HG02759 (cell line): ENCODE measurements around the gene AQP6.
A peak's percentile ranks its signal among the peaks of the same experiment; 100 is the strongest.

Experiments used
- ATAC-seq: cut with Tn5 transposase; IDR thresholded peaks from one replicate; pipeline ENCODE4 v1.9.1; 2021; ENCODE audit warnings: mild to moderate bottlenecking, moderate library complexity; ENCODE audit not compliant: unreplicated experiment

The AQP6 gene

DNA sequence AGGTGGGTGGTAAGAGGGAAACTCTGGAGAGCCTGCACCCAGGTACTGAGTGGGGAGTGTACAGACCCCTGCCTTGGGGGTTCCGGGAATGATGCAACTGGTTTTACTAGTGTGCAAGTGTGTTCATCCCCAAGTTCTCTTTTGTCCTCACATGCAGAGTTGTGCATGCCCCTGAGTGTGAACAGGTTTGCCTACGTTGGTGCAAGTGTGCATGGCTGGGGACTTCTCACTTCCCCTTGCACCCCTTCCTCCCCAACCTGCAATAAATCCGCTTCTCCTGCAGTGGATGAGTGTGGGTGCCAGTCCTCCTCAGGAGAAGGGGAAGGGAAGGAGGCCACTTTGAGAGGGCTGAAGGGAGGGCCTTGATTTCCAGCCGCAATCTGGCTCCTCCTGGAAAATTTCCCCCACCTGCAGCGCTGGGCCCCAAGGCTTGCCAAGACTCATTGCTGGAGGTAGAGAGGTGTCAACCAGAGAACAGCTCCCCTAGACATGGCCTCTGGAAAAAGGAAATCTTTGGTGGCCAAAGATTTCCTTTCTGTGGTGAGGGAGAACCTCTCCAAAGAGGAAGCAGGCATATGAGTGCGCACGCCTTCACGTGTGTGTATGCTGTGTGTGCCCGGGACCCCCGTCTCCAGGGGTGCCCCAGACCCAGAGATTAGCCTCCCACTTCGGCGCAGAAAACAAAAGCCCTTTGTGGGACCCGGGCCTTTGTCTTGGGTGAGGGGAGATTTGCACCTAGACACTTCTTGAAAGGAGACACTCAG lies 16.7 kb upstream of the AQP6 start:
- no peak for ATAC-seq

DNA sequence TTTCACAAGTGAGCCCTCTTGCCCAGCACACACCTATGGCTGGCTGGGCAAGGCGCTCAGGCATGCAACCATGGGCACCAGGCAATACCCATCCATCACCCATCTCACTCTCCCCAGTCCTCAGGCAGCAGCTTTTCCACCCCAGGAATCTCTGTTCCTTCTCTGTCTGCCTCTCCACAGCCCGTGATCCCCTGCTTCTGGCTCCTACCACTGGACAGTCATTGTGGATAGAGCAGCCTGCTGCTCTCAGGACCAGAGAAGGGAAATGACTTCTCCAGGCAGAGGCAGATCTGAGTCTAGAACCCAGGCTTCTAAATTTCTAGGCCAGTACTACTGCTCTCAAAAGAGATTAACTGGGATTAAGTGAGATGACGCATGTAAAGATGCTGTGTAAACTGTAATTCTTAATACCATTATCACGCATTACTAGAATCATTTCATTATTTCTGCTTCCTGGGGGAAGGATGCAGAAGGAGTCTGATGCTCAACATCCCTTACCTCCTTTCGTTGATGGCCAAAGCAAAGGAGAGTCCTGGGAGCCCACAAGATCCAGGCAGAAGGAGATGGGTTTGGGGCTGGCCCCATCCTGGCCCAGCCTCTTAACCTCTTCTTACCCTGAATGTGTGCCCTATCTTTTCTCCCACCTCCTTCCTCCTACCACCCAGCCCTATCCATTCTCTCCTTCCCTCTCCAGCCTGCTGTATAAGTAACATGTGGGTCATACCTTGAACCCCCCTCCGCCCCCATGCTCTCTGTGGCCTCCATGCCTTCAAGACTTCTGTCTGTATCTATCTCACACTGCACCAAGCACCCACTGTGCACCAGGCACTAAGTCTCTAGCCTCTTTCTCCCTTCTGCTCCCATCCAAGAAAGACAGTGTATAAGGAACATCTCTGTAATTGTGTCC lies 15.8 kb upstream of the AQP6 start:
- ATAC-seq = no peak

DNA sequence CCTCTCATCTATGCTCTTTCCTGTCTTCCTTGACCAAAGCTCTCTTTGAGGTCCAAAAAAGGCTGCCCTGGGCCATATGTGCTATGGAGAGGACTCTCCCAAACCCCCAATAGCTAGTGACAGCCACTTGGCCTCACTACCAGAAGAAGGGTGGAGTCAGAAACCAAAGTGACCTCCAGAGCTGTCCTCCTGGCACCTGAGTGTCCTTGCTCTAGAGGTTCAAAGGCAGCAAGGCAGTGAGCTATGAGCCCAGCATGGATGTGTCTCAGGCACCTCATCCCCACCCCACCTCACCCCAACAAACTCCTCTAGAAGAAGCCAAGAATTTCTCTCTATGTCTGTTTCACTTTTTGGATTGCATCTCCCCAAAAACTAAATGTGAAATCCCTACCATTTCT lies 15.2 kb upstream of the AQP6 start:
- ATAC-seq = no peak

DNA sequence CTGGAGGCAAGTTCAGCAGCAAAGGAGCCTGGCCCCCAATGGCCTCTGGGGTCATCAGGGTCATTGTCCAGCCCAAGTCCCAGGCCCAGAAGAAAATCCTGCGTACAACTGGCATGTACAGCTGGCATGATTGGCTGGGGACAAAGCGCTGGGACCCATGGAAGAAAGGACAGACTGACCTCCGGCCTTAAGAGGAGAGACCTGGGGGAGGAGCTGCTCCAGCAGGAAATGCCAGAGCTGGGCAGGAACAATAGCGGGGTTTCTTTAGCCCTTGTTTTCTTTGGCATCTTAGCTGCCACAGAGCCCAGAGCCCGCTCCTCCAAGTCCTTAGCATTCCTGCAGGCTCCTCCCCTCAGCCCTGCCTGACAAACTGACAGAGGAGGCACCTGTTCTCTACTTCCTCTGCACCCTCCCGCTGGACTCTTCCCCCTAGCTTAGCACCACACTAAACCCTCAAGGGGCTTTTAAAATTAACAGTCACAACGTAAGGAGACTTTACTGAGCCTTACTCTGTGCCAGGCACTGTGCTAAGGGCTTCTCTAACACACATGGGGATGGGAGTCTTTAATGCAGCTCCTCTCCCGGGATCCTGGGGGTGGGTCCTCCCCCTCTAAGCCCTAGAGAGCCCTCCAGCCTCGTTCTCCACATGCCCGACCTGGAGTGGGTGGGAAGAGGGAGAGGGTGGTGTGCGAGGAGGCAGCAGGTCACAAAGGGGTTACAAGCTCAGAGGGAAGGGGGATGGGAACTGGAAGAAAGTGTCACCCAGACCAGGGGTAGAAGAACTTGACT lies 12.9 kb upstream of the AQP6 start:
- ATAC-seq = no peak

DNA sequence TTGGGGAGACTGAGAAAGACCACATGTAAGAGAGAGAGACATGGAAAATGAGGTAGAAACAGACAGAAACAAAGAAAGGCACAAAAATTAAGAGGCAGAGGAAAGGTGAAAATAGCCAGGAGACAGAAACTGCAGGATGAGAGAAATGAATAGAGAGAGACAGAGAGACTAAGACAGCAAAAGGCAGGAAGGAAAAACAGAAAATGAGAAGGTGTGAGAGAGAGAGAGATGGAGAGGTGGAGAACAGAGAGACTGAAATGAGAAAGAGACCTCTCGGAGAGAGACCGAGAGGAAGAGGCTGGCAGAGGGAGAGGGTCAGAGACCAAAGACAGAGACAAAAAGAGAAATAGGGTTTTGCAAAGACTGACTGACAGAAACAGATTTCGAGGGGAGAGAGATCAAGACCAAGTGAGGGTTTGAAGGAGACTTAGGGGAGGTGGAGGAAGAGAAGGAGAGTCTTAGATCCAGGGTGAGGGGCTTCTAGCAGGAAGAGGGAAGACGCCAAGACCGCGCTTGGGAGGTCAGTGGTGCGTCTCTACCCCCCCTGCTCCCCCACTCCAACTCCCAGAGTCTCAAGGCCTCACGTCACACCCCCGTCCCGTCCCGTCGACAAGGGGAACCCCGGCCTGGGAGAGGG lies 12.2 kb upstream of the AQP6 start:
- ATAC-seq = no peak

DNA sequence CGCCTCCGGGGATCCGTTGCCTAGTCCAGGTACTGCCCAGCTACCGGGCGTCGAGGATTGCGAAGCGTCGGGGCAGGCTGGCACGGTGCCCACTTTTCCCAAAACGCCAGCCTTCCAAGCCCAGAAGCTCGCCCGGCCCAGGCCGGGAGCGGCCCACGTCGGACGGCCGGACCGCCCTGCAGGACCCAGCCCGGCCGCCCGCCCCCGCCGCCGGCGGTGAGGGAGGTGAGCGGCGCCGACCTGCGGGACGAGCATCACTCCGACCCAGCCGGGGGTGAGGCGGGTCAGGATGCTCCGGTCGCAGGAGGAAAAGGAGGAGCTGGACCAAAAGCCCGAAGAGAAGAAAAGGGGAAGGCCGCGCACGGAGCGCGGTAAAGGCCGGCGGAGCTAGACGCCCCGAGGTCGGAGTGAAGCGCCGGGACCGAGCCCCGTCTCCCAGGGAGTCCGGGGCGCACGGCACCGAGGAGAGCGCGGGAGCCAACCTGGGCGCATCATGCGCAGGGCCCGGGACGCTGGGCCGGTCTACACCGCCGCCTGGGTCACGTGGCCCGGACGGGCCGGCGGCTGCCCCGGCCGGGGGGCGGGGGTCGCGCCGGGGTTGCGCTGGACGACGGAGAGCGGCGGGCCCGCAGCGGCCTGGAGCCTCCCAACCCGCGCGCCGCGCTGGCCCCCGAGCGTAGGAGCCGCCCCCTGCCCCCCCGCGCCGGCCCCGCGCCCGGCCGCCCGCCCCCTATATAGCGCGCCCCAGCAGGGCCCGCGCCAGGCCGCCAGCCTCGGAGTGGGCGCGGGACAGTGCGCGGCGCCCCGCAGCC lies 11.4 kb upstream of the AQP6 start, which contains the start of gene AQP5:
Gene AQP5 (plus strand): TSS at position 762 of the 812 bp plus-strand sequence. CDS start 146 bp downstream, outside the sequence.
- no peak for ATAC-seq

DNA sequence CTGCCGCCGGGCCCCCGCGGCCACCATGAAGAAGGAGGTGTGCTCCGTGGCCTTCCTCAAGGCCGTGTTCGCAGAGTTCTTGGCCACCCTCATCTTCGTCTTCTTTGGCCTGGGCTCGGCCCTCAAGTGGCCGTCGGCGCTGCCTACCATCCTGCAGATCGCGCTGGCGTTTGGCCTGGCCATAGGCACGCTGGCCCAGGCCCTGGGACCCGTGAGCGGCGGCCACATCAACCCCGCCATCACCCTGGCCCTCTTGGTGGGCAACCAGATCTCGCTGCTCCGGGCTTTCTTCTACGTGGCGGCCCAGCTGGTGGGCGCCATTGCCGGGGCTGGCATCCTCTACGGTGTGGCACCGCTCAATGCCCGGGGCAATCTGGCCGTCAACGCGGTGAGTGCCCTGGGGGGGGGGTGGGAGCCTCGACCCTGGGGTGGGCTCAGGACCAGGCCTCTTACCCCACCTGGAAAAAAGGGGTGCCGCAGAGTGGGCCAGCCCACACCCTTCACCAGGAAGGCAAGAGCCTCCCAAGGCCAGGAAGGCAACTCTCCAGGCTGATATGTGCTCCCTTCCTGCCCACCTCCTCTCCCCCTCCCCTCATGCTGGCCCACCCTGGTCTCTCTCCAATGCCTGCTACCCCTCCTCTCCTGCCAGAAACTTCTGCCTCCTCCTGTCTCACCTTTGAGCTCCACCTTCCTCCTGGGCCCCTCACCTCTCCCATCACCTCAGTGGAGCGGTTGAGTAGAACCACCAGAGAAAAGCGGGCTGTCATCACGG lies 10.6 kb upstream of the AQP6 start:
- ATAC-seq = no peak

DNA sequence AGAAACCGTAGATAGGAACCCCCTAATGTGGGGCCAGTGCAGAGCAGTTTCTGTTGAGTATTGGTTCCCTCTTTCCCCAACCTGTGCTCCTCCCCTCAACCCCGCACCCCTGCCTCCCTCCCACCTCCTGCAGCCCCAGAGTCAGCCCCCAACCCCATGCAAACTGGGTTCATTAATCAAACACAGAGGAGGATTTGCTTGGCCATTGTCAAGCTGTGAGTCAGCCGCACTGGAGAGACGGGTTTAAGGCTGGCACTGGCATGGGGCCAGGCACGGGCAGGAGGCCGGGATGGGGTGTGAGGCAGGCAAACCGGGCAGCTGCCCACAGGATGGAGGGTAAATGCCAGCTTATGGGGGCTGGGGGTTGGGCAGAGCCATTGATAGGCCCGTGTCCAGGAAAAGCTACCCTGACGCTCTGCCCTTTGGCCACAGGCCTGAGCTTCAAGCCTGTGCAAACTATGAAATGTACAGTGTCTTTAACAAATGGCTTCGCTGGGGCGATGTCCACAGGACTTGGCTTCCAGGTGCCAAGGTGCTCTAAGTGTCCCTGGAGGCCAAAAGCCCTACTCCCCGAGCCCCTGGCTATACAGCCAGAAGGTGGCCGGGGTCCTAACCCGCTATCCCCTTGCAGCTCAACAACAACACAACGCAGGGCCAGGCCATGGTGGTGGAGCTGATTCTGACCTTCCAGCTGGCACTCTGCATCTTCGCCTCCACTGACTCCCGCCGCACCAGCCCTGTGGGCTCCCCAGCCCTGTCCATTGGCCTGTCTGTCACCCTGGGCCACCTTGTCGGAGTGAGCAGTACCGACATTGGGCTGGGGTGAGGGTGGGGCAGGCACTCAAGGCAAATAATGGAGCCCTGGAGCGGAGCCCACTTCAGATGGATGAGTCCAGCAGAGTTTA lies 9.6 kb upstream of the AQP6 start:
- ATAC-seq = no peak

DNA sequence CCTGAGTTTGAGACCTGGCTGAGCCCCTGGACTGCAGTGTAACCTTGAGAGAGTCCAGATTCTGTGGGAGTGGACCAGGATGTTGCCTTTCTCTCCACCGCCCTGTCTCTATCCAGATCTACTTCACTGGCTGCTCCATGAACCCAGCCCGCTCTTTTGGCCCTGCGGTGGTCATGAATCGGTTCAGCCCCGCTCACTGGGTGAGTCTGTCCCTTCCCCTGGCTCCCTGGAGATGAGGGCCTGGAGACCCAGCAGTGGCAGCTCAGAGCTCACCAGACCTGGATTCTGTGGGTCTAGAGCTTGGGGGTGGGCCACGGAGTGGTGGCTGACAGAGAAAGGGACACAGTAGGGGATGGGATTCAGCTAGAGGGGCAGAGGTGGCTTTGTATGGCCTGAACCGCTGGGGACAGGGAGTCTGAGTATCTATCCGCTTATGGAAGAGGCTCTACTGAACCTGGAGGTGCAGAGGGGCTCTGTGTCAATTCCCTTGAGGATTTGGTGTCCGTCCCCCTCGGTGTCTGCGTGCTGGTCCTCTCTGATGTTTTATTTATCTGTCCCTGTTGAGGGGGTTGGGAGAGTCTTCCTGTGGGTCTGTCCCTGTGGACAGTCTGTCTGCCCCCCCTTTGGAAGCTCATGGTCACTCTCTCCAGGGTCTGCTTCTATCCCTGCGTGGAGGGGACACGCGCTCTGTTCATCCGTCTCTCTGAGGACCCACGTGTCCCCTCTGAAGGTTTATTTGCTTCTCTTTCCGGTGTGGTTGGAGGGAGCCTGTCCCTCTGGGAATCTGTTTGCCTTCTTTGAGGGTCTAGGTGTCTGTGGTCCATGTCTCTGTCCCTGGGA lies 8.6 kb upstream of the AQP6 start:
- no peak for ATAC-seq

DNA sequence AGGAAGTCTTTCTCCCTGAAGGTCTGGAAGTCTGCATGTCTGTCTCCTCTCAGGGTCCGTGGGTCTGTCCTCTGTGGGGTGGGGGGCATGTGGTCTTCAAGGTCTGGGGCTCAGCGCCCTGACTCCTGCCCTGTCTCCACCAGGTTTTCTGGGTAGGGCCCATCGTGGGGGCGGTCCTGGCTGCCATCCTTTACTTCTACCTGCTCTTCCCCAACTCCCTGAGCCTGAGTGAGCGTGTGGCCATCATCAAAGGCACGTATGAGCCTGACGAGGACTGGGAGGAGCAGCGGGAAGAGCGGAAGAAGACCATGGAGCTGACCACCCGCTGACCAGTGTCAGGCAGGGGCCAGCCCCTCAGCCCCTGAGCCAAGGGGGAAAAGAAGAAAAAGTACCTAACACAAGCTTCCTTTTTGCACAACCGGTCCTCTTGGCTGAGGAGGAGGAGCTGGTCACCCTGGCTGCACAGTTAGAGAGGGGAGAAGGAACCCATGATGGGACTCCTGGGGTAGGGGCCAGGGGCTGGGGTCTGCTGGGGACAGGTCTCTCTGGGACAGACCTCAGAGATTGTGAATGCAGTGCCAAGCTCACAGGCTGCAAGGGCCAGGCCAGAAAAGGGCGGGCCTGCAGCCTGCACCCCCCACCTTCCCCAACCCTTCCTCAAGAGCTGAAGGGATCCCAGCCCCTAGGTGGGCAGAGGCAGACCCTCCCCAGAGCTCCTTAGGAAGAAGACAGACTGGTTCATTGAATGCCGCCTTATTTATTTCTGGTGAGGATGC lies 7.7 kb upstream of the AQP6 start:
- no peak for ATAC-seq

DNA sequence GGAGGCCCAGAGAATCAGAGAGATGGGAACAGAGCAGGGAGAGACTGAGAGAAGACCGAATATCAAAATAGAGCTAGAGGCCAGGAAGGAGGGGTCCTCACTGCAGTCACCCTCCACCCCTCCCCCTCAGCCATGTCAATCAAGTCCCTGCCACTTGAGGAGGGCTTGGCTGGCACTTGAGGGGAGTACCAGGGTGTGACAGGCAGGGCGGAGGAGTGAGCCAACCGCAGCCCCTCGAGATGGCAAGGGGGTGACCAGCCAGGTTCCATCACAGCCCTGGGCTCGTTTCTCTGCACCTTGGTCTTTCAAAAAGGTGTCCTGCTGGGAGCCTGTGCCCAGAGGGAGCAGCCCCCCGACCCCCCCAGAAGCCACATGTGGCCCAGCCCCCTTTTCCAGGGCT lies 6.9 kb upstream of the AQP6 start:
- no peak for ATAC-seq

DNA sequence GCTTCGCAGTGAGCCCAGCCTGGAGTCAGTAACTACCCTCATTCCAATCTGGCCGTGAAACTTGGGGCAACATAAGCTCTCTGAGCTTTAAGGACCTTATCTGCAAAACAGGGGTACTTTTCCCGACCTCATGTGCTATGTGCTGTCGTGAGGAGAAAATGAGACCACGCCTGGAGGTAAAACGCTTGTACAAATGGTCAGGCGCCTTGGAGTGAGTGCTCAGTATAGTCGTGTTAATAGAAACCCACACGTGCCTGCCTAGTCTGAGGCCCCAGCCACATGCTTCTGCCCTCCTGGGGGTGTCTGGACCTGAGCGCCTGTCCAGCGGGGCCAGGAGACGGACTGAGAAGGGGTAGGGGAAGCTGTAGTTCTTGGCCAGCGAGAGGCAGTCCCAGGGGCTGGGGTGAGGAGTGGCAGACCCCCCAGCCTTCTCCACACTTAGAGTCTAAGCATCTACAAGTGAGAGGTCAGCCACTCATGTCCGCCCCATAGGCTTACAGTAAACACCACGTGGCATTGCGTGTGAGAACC lies 6.2 kb upstream of the AQP6 start:
- no peak for ATAC-seq

DNA sequence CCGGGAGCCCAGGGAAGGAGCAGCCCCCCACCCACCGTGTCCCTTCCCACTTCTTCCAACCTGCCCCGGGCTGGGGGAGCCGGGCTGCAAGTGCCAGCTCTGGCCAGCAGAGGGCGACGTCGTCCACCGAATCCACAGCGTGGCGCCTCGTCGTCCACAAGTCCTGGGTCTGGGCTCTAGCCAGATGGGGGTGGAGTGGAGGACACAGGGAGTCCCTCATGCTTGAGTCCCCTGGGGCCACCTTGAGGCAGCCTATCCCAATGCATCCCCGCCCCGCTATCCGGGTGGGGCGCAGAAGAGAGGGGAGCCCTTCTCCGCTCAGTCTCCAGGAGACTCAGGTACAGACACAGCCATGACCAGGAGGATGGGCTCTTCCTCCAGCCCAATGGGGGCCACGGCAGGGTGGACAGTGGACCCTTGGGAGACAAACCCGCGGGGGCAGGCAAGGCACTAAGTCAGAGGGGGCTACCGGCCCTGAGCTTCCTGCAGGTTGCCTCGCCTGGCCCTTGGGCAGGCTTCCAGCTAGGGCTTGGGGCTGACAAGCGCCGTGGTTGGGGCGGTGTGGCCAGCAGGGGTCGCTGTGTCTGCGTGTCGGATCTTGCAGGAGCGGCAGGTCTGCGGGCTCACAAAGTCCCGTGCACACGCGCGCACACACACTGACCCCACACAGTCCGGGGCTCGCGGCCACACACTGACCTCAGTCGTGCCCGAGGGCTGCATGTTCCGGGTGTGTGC lies 5.5 kb upstream of the AQP6 start:
- ATAC-seq = peak; percentile 79

DNA sequence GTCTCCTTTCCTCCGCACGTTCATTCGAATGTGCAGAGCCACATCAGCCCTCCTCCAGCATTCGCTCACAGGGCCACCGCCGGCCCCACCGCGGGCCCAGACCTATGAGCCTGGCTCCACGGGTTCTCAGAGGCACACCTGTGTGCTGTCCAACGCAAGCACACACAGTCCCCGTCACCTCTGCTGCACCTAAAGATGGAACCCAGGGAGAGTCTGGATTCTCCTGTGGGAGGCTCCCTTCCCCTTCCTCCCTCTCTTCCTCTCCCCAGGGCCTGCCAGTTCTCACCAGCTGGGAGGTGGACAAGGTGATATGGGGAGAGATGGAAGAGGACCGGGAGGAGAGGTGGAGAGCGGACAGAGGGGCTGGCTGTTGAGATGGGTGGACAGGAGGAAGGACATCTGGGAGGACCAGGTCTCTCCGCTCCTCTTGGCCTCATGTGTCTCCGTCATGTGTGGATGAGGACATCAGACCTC lies 4.9 kb upstream of the AQP6 start:
- ATAC-seq = no peak

DNA sequence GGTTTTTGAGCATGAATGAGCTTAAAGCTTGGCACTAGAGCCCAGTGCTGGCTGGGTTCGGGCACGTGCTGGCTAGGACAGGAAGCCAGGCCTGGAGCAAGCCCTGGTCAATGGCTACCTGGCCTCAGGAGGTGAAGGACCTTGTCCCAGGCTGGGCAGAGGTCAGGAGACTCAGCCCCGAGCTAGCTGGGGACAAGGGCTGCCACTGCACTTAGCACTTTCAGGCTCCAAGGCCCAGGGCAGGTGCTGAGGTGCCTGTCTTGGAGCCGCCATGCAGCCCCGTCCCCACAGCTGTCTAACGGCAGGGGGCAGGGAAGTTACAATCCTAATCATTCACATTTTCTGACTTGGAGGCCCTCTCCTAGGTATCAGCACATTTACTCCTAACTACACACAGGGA lies 4.3 kb upstream of the AQP6 start:
- ATAC-seq = no peak
